Activated T-cell treated with anti-CD3 and anti-CD28 coated beads for 4 hours (primary cell): ENCODE results near the gene FOXO3.

Experiments
- DNase-seq: peaks from one replicate; pipeline ENCODE4 v3.0.0-alpha.2; 2020

FOXO3 gene

DNA sequence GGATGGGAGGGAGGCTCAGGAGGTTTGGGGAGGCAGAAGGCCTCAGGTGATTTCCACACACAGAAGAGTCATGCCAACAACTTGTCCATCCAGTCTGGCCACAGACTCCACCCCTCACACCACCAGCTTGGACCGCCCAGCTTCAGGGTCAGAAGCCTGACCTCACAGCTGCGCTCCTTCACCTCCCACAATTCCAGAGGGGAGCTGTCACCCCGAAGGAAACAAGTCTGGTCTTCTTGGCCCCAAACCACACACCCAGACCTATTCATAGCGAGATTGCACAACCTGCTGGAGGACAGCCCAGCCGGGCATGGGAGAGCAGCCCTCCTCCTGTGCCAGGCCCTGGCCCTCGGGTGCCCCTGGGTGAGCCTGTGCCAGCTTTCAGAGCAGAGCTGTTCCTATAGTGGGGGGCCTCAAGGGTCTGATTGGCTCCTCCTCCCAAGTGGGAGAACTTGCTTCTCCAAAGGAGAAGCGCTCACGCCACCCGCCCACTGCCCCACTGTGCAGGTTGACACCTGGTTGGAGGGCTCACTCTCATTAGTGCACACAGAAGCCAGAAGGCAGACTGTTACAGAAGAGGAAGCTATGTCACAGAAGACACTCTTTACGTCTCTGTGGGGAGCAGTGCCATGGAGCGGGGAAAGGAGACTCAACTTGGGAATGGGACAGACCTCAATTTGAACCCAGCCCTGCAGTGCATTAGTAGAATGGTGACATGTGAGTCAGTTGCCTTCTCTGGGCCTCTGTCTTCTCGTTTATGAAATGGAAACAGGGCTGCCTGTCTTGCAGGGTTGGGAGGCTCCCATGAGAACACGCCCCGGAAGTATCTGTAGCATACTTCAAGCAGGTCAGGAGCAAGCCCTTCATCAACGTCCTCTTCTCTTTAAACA lies 128.8 kb downstream of the FOXO3 start:
- DNase-seq = no peak

DNA sequence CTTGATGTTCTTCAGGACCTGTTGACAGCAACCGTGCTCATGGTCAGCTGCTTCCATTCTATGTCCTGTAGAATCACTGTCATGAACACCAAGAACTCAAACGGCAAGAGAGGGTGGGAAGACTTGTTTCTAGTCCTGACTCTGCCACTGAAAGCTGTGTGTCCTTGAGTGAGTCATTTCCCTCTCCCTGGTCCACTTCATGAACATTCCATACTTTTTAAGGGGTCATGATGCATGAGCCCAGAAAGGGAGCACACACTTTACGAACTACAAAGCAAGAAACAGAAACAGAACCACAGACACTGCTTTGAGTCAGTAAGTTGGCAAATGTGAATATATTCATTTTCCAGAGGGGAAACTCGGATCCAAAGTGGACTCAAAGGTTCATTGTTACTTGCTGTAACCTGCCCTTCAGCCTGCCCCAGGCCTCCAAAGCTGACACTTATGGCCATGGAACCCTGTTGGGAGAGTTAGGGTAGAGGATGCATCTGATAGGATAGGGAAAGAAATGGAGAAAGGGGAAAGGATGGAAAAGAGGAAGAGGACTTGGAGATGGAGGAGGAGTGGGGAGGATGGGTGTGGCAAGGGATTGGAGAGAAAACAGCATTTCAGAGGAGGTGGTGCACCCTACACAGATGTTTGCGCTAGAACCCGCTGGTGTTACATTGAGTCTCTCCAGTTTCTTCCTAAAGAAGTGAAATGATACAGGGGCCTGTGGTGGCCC lies 129.8 kb downstream of the FOXO3 start:
- DNase-seq = no peak

DNA sequence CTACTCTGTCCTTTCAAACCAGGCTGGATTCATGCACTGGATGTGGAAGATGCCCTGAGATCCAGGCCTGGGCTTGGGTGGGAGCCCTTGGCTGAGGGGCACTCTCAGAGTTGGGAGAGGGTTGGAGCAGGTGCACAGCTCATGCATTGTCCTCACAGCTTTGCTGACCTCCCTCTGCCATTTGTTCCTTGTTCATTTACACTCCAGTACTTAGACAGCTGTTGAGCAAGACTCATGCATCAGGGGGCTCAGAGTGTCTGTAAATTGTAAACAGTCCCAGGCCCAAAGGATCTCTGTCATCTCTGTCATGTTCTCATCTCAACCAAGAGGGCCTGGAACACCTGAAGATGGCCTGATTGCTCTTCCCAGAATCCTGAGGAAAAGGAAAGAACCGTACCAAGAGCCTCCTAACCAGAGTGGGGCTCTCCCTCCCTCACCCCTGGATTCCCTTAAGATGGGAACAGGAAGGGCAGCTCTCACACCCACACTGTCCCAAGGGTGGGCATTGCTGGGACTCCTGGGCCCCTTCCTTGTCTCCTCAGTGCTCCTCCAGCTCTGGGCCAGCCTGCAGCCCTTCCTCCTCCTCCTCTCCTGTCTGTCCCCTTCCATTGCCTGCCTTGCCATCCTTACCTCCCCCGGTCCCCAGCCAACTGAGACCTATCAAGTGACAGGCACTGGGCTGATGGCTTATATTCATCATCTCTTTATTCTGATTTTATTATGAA lies 132.9 kb downstream of the FOXO3 start:
- no peak for DNase-seq

DNA sequence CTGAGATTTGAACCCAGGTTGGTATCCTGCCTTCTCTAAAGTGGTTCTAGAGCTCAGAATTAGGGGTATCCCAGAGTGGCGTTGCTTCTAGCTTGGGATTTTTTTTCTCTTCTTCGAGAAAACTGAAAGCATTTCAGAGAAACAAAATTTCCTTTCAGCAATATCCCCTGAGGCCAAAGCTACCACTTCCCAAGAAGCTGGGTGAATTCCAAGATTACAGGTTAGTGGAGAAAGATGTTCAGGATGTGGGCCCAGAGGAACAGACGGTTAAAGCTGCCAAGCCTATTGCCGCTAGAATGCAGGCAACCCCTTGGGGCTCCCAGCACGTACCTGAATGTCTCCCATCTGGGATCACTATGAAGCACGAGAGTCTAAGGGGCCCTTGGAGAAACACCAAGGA lies 134.1 kb downstream of the FOXO3 start:
- DNase-seq = no peak

DNA sequence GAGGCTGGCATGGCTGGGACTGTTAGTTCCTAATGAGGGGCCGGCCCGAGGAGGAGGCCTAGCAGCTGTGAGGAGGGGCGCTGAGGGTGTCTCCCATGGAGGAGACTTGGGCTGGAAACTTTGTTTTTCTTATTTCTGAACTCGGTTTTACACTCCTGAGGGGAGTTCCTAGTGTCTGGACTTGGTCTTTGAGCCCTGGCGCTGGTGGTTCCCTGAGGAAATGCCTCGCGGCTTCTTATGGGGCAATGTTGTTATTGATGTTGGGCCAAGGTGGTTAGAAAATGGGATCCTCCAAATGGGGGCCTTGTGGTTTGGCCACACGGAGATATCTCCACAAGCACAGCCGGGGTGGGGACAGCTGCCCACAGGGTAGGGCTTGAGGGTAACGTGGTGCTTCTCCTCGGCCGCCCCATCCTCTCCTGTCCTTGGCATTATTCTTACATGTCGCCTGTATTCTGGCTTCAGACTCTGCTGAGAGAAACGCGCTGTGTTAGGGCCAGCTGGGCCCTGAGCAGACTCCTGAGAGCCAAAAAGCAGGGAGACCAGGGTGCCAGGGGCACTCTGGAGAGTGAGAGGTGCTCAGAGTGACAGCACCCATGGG lies 136.9 kb downstream of the FOXO3 start:
- no peak for DNase-seq

DNA sequence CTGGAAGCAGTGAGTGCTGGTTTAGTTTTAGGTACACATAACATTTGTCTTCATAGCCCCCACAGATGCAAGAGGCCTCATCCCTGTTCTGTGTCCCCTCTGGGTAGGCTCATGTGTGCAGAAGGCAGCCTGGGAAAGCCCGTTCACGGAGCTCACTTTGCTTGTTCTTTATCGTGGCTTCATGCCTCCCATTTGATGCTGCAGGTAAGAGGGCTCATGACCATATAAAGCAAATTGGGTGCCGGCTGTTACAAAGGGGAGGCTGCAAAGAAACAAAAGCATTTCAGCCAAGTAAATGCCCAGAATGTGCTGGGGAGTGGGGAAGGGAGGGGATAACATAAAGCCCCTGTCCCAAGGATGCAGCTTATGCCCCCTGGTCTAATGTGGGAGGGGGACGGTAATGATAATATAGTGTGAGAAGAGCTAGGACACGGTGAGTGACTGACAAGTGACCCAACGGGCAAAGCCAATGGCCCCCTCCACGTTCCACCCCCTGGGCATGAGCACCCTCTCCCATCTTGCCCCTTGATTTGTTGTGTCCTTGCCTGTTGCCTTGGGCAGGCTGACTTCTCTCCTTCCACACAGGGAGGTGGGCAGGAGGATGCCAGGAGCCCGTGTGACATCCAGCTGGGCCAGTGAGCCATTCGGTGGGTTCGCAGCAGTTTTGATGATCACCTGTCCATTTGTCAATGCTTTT lies 138.0 kb downstream of the FOXO3 start:
- no peak for DNase-seq

DNA sequence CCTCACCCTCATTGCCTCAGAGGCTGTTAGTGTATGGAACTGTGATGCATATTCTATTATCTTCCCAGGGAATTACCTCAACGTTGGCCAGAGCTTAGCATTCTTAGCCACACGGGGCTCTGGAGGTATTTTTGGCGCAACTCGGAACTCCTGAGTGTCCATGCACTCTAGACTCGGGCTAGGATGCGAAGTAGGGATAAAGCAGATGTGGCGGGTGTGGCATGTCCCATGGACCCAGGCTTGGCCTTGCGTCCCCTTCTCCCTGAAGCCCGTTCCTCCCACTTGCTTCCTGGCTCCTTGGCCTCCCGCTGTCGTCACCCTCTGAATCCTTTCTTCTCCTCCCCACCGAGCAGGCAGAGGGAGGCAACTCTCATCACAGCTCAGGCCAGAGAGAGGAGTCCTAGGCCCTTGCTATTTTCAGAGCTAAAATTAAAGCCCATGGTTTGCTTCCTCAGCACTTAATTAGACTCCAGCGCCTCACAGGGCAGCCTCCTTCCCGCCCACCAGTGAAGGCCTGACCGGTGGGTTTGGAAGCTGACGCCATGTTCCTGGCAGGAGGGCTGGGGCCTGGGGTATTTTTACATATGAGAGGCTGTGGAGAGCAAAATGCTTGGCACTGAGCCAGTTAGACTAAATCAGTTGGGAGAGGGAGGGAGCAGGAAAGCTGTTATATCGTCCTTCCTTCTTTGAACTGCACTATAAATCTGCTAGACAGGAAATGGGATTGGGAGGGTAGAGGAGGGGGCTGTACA lies 138.7 kb downstream of the FOXO3 start:
- DNase-seq = no peak

DNA sequence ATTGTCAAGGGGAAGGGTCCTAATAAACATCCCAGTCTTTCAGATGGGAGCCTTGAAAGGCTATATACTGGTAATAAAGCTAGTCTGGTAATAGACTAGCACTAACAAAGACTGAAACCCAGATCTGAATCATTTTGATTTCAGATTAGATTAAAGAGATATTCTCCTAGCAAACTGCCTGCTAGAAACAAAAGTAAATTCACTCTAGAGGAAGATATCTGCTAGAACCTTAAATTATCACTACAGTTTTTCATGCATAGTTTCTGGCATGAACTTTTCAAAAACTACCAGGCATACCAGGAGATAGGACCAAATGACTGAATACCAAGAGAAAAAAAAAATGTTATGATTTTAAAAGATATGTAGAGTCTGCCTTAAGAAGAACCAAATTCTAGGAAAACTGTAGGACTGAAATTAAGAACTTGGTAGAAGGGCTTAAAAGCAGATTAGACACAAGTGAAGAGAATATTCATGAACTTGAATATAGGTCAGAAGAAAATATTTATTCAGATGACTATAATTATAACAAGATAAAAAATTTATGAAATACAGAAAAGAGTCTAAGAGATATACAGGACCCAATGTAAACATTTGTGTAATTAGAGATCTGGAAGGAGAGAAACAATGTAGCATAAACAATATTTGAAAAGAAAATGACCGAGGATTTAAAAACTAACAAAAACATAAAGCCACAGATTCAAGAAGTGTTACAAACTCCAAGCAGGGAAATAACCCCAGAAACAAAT lies 141.6 kb downstream of the FOXO3 start:
- no peak for DNase-seq

DNA sequence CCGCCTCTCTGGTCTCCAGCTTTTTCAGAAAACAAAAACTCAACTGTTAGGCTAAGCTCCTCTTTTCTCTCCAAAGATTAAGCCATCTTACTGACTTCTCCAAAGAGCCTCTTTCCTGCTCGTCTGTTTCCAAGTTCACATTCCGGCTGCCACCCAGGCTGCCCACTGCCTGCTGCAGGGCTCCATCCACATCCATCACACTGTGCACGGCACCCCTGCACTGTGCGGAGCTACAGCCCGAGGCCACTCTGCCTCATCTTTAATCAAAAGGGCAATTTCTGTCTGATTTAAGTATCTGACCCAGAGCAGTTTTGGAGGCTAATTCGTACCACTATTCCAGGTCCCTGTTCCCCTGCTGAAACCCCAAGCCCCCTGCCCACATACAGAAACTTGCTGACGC lies 145.9 kb downstream of the FOXO3 start:
- no peak for DNase-seq

DNA sequence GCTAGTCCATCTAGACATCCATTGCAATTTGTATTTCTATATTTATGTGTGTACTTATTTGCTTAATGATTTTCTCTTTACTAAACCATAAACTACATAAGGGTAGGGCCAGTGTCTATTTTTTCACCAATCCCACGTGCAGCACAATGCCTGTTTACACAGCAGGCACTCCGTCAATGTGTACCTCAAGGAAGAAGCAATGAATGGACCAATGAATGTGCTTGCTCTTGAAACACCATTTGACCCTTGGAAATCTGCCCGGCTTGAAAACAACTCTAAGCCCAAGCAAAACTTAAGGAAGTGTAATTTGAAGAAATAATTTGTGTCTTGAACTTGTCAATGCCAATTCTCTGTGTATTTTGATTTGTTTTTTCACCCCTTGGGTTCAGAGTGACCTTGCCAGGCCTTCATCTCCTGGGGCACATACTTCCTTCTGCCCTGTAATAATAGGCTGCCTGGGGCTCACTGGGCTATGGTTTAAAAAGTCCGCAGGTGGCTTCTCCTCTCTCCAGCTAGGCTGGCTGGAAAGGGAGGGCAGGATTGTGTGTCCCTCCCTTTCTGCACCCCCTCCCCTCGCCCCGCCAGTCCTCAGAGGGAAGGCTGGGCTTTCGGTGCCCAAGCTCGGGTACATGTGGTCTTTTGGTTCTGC lies 146.7 kb downstream of the FOXO3 start:
- no peak for DNase-seq

DNA sequence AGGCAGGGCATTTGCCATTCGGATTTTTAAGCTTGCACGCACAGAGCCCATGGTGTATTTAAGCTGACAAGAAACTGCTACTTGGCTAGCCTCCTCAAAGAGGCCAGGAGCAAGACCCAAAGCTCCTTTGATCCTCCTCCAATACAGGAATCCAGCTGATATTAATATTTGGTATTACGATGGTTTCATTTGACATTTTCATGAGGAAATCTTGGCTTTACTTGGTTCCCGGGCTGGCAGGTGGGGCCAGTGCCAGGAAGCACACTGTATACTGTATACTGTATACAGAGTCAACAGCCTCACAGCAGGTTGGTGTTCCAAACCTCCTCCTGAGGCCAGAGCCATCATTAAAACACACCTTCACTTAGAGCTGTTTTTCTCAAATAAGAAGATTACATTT lies 149.3 kb downstream of the FOXO3 start:
- DNase-seq = no peak

DNA sequence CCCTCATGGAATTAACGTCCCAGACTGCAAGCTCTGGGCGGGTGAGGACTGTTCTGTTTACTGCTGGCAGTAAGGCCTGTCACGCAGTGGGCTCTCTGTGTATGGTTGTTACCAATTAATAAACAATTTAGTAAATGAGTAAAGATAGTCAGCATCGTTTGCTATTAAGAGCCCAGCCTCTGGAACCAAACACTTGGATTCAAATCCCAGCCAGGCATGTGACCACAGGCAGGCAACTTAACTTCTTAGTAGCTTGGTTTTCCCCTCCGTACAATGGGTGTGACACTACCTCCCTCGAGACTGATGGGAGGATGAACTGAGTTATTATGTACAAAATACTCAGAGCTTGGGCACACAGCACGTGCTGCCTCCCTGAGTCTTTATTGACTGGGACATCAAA lies 149.8 kb downstream of the FOXO3 start:
- no peak for DNase-seq

DNA sequence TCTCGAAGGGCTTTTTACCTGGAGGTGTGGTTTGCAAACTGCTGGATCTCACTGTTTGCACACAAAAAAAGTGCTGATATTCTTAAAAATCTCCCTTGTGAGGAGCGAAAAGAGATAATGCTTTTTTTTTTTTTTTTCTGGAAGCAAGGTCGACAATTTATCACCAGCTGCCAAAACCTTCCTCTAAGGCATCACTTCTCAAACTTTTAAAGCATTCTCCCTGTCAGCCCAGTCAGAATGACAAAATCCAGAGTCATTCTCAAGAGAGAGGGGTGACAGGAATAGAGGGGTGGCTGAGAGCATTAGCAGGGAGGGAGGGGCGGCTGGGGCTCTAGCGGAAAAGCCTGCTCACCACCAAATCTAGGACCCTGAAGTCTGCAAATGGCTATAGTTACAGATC lies 150.4 kb downstream of the FOXO3 start:
- DNase-seq = no peak

DNA sequence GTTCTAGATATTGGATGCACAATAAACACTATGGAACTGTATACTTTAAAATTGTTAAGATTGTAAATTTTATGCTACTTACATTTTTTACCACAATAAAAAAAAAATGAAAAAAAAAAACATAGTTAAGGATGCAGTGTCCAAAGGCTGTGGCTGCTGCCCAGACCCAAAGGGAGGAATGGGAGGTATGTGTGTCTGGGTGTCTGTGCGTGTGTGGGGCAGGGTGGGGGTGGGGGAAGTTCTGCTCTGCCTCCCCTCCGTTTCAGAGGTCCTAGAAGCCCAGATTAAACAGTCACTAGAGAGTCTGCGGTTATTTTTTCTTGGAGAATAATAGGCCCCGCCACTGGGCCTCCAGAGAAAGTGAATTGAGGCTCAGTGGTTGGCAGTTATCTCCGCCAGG lies 151.1 kb downstream of the FOXO3 start:
- no peak for DNase-seq

DNA sequence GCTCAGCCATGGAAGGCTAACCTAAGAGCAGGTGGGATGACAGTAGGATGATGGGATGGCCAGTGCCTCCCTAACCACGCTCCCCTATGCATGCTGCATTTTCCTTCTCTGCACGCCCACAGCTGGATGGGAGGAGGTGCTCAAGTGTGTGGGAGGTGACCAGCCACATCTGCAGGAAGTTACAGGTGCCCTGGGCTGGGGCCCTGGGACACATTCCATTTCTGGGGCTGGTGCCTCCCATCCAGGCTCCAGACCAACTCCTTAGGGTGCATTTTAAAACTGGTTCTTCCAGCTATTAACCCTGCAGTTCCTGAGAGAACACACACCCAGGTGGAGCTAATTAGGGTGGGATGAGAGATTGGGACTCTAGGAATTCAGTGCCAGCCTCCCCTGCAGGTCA lies 152.2 kb downstream of the FOXO3 start:
- DNase-seq = no peak

DNA sequence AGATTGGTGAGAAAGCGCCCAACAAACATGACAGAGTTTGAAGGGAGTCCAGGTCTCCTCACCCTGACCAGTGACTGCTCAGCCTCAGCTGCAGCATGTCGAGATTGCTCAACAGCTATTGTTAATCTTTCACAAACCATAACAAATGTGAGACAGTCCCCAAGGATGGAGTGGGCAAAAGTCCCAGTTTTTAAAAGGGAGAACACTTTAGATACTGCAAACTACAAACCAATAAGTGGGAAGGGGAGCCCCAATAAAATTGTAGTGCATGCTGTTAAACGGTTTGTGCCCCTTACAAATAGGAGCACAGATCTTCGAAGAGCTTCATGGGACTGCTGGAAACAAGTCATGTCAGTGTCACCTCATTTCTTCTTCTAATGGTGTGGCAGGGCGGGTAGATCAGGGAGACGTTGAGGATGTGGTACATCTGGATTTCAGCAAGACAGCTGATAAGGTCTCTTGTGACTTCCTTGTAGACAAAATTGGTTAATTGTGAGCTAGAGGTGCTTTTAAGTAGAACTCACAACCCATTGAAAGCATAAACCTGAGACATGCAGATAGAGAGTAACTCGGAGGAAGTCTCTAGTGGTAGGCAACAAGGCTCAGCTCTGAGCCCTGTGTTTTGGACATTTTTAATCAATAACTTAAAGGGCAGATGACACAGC lies 153.5 kb downstream of the FOXO3 start:
- DNase-seq = no peak

DNA sequence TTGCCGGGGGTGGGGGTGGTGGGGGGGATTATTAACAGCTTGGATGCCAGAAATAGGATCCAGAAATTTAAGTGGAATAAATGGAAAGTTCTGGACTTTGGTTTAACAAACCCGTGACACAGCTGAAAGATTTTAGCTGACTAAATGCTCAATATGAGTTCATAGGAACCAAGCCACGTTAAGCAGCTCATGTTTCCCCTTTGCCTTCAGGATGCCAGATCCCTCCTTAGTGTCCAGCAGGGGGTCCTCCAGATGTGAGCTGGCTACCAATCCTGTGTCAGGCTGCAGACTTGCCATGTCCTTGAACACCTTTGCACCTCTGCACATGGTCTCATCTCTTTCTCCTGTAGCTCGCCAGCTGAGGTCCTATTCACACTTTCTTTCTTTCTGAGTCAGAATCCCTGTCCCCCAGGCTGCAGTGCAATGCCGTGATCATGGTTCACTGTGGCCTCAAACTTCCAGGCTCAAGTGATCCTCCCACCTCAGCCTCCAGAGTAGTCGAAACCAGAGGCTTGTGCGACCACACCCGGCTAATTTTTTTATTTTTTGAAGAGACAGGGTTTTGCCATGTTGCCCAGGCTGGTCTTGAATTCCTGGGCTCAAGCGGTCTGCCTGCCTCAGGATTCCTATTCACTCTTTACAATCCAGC lies 154.2 kb downstream of the FOXO3 start:
- DNase-seq = no peak

DNA sequence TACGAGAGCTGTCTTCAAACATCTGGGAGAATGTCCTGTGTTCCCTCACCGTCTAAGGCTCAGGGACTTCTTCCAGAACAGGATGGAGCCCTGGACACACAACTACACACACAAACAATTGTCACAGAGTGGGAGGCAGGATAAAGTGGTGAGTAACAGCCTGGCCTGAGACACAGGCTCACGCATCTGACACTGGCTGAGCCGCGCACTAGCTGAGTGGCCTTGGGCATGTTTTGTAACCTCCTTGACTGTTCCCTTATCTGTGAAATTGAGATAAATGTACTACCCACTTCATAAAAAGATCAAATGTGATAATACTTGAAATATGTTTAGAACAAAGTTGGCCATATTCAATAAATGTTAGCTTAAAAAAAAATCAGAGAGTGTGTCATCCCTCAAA lies 155.1 kb downstream of the FOXO3 start:
- DNase-seq = no peak
